ENCODE measurements around the gene RANBP9.

The RANBP9 gene

DNA sequence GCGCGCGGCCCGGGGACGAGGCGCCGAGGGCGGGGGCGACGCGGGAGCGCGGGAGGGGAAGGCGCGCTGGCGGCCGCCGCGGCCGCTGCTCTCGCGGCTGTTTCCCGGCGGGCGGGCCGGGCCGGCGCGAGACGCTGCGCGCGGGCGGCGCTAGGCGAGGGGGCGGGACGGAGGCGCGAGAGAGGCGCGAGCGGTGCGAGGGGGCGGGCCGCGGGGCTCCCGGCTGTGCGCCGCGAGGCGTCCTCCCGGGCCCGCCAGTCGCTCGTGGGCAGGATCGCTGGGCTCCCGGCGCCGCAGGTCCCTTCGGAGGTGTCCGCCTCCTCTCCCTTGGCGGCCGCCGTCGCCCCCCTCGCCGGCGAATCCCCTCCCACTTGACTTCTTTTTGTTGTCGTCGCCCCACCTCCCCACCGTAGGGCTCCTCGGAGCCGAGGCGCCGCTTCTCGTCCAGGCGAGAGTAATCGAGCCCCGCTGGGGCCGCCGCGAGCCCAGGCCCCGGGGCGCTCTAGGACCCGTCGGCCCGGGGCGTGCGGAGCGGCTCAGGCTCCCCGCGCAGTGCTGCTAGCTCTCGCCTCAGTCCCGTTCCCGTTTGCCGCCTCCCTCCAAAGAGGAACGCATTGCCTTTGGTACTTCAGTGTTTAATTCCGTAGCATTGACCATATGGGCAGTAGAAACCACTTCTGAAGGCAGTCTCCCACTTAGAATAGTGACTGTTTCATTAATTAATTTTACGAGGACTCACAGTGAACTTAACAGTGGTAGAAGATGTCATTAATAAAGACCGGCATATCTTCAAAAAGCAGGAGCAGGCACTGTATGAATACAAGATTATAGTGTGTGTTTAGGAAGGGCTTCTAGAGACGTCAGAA lies at the start of gene RANBP9:
Gene RANBP9, minus strand, starts transcription at position 103 of the 866 bp plus-strand sequence. CDS start 330 bp downstream, outside the sequence.
- DNase-seq (ENCODE audit: low spot score) = peak; percentile 86

DNA sequence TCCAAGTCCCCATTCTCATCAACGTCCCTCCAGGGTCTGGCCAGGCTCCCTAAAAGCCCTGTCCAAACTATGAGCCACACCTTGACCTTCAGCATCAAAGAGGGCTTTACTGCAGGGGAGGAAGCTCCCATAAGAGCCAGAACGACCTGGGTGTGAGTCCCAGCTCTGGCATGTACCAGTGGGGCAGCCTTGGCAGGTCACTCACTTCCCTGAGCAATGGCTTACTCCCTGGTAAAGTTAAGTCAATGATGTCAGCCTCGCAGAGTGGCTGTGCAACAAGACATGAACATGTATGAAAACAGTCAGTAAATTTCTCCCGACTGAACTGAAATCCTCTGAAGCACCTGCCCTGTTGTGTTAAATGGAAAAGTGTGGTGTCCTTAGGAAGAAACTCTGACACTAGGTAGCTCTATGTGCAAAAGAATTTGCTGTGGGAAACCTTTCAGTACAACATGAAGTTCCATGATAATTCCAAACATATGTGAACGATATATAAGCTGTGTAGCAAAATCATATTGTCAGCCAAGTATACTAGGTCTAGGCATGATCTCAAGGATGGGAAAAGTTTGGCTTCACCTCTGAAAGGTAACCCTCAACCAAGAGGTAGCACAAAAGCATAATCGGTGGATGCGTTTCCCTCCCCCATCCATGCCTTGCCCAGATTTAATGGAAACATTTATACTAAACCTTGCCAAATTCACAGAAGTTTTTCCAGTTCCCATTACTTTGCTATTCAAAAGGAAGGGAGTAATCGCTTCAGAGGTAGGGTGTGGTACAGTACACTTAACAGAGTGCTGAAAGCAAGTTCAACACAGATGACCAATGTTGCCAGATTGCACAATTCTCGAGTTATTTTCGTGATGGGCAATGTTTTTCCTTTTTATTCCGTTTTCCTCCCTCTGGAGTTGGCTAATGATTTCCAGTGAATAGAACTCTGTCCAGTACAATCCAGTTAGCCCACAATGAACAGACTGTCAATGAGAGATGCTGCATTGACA lies 49.0 kb upstream of the RANBP9 start:
- no peak for DNase-seq (ENCODE audit: low spot score)

GRCh38 chr6:13759025-13759424 lies 47.4 kb upstream of the RANBP9 start:
- DNase-seq (ENCODE audit: low spot score) = no peak

GRCh38 chr6:13754644-13755043 lies 43.0 kb upstream of the RANBP9 start:
- DNase-seq (ENCODE audit: low spot score) = no peak

GRCh38 chr6:13743736-13744127 lies 32.1 kb upstream of the RANBP9 start:
- no peak for DNase-seq (ENCODE audit: low spot score)

DNA sequence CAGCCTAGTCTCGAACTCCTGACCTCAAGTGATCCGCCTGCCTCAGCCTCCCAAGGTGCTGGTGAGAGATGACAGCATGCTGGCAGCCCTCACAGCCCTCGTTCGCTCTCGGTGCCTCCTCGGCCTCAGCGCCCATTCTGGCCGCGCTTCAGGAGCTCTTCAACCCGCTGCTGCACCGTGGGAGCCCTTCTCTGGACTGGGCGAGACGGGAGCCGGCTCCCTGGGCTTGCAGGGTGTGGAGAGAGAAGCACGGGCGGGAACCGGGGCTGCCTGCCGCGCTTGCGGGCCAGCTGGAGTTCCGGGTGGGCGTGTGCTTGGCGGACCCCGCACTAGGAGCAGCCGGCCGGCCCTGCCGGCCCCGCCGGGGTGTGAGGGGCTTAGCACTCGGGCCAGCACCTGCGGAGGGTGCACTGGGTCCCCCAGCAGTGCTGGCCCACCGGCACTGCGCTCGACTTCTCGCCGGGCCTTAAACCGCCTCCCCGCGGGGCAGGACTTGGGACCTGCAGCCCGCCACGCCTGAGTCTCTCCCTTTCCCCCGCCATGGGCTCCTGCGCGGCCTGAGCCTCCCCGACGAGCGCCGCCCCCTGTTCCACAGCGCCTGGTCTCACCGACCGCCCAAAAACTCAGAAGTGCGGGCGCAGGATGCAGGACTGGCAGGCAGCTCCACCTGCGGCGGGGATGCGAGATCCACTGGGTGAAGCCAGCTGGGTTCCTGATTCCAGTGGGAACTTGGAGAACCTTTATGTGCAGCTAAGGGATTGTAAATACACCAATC lies 31.5 kb upstream of the RANBP9 start:
- no peak for DNase-seq (ENCODE audit: low spot score)

DNA sequence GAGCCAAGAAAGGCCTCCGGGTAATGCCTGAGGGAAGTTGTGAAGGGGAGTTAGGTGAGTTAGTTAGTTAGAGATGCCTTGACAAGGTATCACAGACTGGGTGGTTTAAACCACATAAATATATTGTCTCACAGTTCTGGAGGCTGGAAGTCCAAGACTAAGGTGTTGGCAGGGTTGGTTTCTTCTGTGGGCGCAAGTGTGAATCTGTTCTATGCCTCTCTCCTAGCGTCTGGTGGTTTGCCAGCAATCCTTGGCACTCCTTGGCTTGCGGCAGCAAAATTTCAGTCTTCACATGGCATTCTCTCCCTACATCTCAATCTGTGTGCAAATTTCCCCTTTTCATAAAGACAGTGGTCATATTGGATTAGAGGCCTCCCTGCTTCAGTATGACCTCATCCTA lies 29.7 kb upstream of the RANBP9 start:
- DNase-seq (ENCODE audit: low spot score) = no peak

DNA sequence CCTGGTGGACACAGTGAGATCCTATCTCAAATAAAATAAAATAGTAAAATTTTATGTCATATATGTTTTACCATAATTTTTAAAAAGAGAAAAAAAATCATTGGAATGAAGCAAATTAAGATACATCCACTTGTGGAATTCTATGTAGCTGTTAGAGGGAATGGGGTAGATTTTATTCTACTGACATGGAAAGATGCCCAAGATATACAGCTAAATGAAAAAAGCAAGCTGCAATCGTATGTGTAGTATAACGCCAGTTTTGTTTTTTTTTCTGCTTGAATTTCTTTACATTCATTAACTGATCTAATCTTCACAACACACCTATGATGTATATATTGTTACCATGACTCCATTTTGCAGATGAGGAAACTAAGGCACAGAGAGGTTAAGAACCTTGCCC lies 23.4 kb upstream of the RANBP9 start:
- DNase-seq (ENCODE audit: low spot score) = no peak

GRCh38 chr6:13733178-13733887 lies 21.7 kb upstream of the RANBP9 start:
- DNase-seq (ENCODE audit: low spot score) = no peak

DNA sequence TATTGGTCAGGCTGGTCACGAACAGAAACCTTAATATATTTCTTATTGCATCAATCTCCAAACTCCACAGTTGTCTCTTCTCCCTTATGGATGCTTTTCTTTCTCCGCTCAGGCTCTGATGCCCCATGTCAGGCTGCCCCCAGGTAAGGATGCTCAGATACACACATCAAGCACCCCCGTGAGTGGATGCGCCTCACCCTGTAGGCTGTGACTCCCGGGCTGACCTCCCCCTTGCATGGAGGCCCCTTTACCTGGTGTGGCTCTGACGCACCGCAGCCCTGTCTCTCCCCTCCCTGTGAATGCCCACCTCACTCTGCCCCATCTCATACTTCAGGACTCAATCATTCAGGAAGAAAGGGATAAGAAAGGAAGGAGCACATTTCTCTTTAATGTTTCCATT lies 19.1 kb upstream of the RANBP9 start:
- no peak for DNase-seq (ENCODE audit: low spot score)

- DNase-seq (ENCODE audit: low spot score) = no peak
These were observed 18.3 kb upstream of the RANBP9 start for GRCh38 chr6:13729891-13730290.

GRCh38 chr6:13725570-13725969 lies 13.9 kb upstream of the RANBP9 start:
- DNase-seq (ENCODE audit: low spot score) = no peak

DNA sequence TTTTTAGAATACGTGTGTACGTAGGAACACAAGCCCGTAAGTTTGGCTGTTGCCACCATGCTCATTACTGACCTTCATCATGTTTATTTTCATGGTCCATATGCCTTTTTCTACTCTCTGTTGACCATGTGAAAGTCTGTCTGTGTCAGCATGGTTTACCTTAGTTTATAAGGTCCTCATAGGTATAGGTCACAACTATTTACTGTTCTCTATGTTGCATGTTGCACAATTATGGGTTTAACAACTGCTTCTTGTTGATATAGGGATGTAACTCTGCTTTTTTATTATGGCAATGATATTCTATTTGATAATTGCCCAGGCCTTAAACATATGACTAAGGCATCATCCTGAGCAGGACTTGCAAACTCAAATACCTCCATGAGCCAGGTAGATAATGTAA lies 13.4 kb upstream of the RANBP9 start:
- DNase-seq (ENCODE audit: low spot score) = no peak

DNA sequence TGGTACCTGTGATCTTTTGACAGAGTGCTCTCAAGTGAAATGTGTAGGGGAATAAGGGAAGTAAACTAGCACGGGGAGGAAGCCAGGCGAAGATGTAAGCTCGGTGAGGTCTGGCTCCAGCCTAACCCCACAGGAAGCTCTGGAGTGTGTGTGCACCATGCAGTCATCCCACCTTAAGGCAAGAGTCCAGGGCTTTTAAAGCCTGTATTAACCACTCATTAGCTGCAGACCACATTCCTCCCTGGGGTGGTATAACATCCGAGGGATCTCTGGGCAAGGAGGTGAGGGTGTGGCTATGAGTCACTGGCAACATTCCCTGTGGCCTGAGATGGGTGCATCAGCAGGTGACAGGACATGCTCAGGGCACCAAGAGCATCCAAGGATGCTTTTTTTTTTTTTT lies 12.5 kb upstream of the RANBP9 start:
- DNase-seq (ENCODE audit: low spot score) = no peak

DNA sequence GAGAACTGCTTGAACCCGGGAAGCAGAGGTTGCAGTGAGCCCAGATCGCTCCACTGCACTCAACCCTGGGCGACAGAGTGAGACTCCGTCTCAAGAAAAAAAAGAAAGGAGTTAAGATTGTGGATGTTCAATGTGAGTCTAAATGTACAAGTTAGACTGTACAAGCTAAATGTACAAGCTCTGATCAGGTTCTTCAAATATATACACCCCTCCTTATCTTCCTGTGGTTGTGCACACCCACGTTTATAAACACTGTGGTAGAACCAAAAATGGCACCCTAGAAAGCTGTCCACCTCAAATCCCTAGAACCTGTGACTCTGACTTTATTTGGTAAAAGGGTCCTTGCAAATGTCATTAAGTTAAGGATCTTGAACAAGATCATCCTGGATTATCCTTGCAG lies 11.2 kb upstream of the RANBP9 start:
- DNase-seq (ENCODE audit: low spot score) = no peak

- DNase-seq (ENCODE audit: low spot score) = no peak
These were observed 6.5 kb upstream of the RANBP9 start for GRCh38 chr6:13718123-13718458.

DNA sequence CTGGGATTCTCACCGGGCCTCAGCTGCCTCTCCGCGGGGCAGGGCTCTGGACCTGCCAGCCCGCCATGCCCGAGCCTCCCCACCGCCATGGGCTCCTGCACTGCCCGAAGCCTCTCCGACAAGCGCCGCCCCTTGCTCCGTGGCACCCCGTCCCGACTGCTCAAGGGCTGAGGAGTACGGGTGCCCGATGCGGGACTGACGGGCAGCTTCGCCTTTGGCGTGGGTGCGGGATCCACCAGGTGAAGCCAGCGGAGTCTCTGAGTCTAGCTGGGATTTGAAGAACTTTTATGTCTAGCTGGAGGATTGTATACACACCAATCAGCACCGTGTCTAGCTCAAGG lies 5.3 kb upstream of the RANBP9 start:
- no peak for DNase-seq (ENCODE audit: low spot score)

DNA sequence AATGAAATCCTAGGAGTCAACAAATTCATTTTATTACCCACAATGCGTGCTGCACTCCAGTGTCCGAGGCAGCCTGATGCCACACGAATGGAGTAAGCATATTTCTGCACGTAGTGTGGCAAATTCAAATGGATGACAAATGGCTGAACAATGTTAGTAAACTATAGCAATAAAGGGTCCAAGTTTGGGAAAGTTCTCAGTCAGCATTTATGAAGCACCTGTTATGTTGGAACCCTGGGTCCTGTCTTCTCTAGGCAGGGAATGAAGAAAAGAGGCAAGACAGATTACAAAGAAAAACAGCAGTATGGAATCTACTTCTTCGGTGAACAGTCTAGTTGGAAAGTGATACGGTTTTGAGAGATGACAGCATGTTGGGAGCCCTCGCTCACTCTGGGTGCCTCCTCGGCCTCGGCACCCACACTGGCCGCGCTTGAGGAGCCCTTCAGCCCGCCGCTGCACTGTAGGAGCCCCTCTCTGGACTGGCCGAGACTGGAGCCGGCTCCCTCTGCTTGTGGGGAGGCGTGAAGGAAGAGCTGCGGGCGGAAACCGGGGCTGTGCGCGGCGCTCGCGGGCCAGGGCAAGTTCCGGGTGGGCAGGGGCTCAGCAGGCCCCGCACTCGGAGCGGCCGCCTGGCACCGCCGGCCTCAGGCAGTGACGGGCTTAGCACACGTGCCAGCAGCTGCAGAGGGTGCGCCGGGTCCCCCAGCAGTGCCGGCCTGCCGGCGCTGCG lies 4.8 kb upstream of the RANBP9 start:
- no peak for DNase-seq (ENCODE audit: low spot score)

- no peak for DNase-seq (ENCODE audit: low spot score)
These were observed 3.8 kb upstream of the RANBP9 start for GRCh38 chr6:13715444-13715883.

GRCh38 chr6:13712599-13712898 lies 914 bp upstream of the RANBP9 start:
- DNase-seq (ENCODE audit: low spot score) = peak; percentile 30

DNA sequence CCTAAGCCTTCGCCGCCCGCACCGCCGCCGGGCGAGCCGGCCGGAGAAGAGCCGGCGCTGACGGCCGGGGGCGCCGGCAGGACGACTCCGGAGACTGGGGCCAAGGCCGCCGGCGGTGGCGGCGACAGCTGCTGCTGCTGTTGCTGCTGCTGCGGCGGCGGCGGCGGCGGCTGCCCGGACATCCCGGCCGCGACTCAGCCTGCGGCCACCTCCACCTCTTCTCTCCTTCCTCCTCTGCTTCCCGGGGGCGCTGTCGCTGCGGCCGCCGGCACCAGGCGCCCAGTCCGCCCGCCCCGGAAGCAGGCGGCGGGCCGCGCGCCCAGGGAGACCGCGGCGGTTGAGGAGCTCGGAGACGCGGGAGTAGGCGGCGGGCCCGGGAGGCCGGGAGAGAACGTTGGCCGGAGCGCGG lies 307 bp downstream of the RANBP9 start:
- no peak for DNase-seq (ENCODE audit: low spot score)
